Measurements from ENCODE around the gene DCLK1.

DCLK1 gene

DNA sequence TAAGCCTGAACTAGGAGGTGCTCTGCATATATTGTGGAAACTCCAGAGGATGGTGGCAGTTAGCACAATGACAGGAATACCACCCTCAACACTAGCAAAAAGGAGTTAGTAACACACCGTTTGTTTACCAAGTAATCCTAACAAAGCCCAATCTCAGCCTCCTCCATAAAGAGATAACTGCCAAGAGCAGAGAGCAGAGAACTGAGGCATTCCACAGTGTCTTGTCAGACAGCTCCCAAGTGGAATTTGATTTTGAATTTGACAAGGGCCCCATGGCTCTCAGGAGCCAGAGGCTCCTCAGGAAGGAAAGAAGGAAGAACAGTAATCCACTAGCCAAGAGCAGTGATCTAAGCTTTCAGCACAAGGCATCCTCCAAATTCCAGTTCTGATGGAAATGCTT lies 298.6 kb downstream of the DCLK1 start:
- no peaks in the 10 kb centered on the region for H3K36me3 Mint-ChIP-seq
- no peak overlapping the region for H3K4me3 Mint-ChIP-seq
- H3K4me1 Mint-ChIP-seq: no peaks in the 10 kb centered on the region
- peaks cover 1% of the 10 kb centered on the region for H3K27me3 Mint-ChIP-seq
- H3K9me3 Mint-ChIP-seq: peaks cover 5% of the 10 kb centered on the region
- H3K27ac Mint-ChIP-seq: no peak overlapping the region

- Mint-ChIP-seq H3K9me3 (peaks cover 2% of the 10 kb centered on the region), H3K4me1 (no peaks in the 10 kb centered on the region), H3K27me3 (no peaks in the 10 kb centered on the region), H3K4me3 (no peak overlapping the region), H3K27ac (no peak overlapping the region), H3K36me3 (no peaks in the 10 kb centered on the region)
Measured at GRCh38 chr13:35830850-35831450, 300.2 kb downstream of the DCLK1 start.

DNA sequence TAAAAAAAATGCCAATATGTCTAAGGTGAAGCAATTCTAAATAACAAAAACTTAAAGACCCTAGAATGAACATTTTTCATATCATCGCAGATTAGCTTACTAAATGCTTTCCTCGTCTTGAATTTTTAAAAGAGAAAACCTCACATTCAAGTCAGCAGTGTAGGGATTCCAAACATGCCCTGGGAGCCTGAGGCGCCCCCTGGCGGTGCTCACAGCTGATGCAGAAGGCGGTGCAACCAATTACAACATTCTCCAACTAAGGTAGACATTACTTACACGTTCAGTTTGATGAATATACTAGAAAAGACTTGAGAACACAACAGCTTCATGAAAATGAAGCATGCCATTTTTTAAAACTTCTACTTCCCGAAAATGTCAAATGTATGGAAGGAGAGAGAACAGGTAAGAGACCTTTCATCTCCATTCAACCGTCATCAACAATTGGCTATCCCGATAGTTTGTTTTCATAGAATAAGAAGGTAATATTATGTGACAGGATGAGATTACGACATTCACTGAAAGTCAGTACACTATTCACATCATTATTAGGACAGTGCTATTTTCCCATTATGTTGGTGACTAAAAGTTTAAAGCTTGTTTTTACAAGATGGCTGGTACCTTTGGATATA lies 304.4 kb downstream of the DCLK1 start:
- Mint-ChIP-seq H3K27ac (no peak overlapping the region), H3K9me3 (no peaks in the 10 kb centered on the region), H3K36me3 (no peaks in the 10 kb centered on the region), H3K4me3 (no peak overlapping the region), H3K27me3 (no peaks in the 10 kb centered on the region), H3K4me1 (no peaks in the 10 kb centered on the region)

DNA sequence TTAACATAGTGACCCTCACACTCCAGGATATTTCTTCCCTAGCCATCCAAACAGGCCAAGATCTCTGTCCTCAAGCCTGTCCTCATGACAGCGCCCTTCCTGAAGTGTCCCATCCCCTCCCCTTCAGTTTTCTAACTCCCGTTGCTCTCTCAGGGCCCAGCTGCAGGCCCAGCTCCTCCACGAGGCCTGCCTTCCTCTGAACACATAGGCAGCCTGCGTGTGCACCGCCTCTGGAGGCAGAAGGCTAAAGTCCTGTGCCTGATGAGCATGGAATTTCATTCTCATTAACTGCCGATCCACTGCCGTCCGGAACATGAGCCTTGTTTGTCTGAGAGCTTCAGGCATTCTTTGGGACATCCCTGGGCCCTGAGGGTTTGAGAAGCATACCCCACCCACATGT lies 306.4 kb downstream of the DCLK1 start:
- Mint-ChIP-seq H3K27ac (no peak overlapping the region), H3K27me3 (no peaks in the 10 kb centered on the region), H3K4me3 (no peak overlapping the region), H3K9me3 (no peaks in the 10 kb centered on the region), H3K4me1 (no peaks in the 10 kb centered on the region), H3K36me3 (no peaks in the 10 kb centered on the region)

DNA sequence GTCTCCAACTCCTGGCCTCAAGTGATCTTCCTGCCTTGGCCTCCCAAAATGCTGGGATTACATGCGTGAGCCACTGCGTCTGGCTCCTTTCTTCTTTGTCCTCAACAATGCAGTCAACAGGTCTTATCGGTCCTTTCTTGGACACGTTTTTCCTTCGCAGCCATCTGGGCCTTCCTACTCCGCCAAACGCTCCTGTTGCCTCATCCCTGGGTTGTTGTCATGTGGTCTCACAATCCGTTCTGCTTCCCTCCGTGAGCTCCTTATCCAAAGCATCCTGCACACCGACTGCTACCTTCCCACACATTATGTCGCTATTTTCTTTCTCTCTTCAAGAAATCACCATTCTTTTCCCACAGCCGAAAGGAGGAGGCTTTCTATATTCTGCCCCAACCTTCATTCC lies 306.8 kb downstream of the DCLK1 start:
- Mint-ChIP-seq H3K36me3 (no peaks in the 10 kb centered on the region), H3K27ac (no peak overlapping the region), H3K4me3 (no peak overlapping the region)

DNA sequence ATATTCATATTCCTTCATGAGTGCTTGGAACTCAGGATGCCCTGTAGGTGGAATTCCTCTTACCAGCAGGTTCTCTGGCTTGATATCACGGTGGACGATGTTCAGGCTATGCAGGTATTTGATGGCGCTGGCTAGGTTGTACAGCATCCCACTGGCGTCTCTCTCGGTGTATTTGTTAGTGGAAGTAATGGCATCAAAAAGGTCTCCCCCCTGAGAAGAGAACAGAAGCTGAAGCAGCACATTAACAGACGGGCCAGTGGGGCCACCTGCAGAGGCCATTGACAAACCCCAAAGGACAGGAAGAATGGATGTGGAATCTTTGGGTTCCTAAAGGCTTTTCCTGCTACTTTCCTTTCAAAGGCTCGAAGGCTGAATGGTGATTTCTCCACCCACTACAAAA lies 308.5 kb downstream of the DCLK1 start:
- no peak overlapping the region for H3K27ac Mint-ChIP-seq
- H3K4me3 Mint-ChIP-seq: no peak overlapping the region
- H3K9me3 Mint-ChIP-seq: no peaks in the 10 kb centered on the region
- H3K36me3 Mint-ChIP-seq: no peaks in the 10 kb centered on the region
- no peaks in the 10 kb centered on the region for H3K4me1 Mint-ChIP-seq
- no peaks in the 10 kb centered on the region for H3K27me3 Mint-ChIP-seq

More for the DNA sequence above, 306.8 kb downstream of the DCLK1 start:
- no peaks in the 10 kb centered on the region for H3K4me1 Mint-ChIP-seq
- H3K9me3 Mint-ChIP-seq: no peaks in the 10 kb centered on the region
- H3K27me3 Mint-ChIP-seq: no peaks in the 10 kb centered on the region

- Mint-ChIP-seq H3K4me1 (no peaks in the 10 kb centered on the region), H3K9me3 (no peaks in the 10 kb centered on the region)
Measured at GRCh38 chr13:35818633-35819067, 312.5 kb downstream of the DCLK1 start.

DNA sequence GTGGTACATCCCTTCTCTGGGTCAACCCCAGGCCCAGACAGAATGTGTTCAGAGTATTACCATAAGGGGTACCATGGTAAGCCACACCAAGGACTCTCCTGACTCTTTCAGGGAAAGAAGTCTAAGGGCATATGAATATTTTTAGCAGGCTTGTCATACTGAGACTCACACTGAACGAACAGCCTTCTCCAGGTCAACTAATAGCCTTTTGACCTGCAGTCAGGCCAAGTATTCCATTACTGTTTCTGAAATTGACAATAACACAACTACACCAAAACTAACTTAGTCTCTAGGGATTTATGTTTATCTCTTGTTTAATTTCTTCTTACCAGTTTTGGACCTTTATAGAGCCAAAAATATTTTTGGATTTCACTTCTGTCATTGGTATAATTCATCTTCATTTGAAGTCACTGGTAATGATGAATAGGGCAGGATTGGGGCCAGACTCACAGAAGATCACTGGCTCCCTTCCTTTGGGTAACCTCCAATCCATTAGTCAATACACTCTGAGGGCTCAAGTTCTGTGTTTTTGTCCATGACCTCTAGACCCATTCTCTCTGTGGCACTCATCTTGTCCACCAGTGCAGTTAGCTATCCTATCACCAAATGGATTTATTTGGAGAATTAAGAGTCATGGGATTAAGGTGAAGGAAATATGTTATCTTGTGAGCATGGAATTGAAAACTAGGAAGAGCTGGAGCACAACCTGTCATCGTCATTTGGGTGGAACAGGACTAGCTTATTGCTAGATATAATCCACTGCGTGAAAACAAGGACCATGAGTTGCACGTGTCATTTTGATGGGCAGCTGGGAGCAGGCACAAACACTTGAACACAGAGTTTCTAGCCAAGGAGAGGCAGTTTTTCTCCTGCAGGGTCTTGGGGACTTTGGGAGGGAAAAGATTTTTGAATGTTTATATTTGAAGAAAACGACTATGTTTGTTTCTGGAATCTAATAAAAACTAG lies 313.3 kb downstream of the DCLK1 start:
- Mint-ChIP-seq H3K9me3 (no peaks in the 10 kb centered on the region), H3K36me3 (no peaks in the 10 kb centered on the region), H3K4me1 (no peaks in the 10 kb centered on the region), H3K27me3 (no peaks in the 10 kb centered on the region), H3K4me3 (no peak overlapping the region), H3K27ac (no peak overlapping the region)

More at GRCh38 chr13:35818633-35819067, 312.5 kb downstream of the DCLK1 start:
- Mint-ChIP-seq H3K27me3 (no peaks in the 10 kb centered on the region), H3K4me3 (no peak overlapping the region), H3K36me3 (no peaks in the 10 kb centered on the region), H3K27ac (no peak overlapping the region)

- no peaks in the 10 kb centered on the region for H3K9me3 Mint-ChIP-seq
- H3K27ac Mint-ChIP-seq: no peak overlapping the region
- H3K27me3 Mint-ChIP-seq: no peaks in the 10 kb centered on the region
- no peak overlapping the region for H3K4me3 Mint-ChIP-seq
- no peaks in the 10 kb centered on the region for H3K4me1 Mint-ChIP-seq
- H3K36me3 Mint-ChIP-seq: no peaks in the 10 kb centered on the region
Measured at GRCh38 chr13:35814605-35815011, 316.6 kb downstream of the DCLK1 start.

DNA sequence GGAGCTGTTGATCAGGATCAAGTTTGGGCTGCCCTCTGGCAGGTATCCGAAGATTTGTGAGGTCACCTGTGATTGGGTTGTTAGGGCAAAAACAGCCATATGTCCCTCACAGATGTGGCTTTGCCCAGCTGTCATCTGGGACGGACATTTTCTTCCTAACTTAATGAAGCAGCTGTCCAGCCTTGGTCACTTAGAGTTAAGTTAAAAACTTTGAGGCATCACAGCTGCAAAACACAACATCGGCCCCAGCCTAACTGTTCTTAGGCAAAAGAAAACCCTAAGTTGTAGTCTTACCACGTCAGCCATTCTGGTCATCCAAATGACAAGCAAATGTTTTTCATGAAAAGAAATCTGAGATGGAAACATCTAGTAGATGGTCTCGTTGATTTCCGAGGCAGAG lies 318.4 kb downstream of the DCLK1 start:
- Mint-ChIP-seq H3K4me3 (no peak overlapping the region), H3K36me3 (no peaks in the 10 kb centered on the region), H3K27ac (no peak overlapping the region), H3K9me3 (no peaks in the 10 kb centered on the region), H3K4me1 (no peaks in the 10 kb centered on the region), H3K27me3 (no peaks in the 10 kb centered on the region)

DNA sequence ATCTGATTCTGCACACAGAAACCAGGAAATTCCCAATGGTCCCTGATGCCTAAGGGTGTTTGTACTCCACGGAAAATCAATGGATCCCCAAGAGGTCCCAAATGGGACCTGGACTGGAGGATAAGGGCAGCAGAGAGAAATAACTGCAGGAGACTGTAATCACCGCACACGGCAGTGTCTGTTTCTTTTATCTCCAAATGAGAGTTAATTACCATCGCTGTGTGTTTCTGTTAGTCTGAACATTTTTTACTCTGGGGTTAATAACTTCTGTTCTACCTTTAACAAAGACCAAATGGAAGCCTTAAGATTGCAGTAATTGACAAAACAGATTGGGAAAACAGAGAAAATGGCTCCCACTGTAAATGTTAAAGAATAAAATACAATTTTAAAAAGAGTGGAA lies 320.9 kb downstream of the DCLK1 start:
- Mint-ChIP-seq H3K4me1 (no peaks in the 10 kb centered on the region), H3K4me3 (no peak overlapping the region), H3K9me3 (no peaks in the 10 kb centered on the region), H3K27me3 (no peaks in the 10 kb centered on the region), H3K27ac (no peak overlapping the region), H3K36me3 (no peaks in the 10 kb centered on the region)

DNA sequence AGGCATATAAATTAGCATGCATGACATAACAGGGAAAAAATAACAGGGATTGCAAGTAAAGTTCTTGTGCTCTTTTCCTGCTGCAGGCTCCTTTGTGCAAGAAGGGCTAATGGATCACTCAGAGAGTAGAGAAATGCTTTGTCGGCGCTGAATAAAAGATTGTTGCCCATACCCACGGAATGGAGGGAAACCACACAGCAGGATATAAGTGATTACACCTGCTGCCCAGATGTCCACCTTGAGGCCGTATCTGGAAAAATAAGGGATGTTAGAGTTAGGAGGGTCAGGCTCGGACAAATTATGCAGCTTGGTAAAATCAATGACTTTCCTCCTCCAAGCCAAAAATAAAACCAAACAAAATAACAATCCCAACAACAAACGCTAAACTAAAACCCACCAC lies 322.3 kb downstream of the DCLK1 start:
- Mint-ChIP-seq H3K4me3 (no peak overlapping the region), H3K36me3 (no peaks in the 10 kb centered on the region), H3K27me3 (no peaks in the 10 kb centered on the region), H3K27ac (no peak overlapping the region), H3K4me1 (no peaks in the 10 kb centered on the region), H3K9me3 (no peaks in the 10 kb centered on the region)

GRCh38 chr13:35804901-35805300 lies 326.3 kb downstream of the DCLK1 start:
- Mint-ChIP-seq H3K4me3 (no peak overlapping the region), H3K36me3 (no peaks in the 10 kb centered on the region), H3K4me1 (no peaks in the 10 kb centered on the region), H3K27ac (no peak overlapping the region), H3K9me3 (no peaks in the 10 kb centered on the region), H3K27me3 (no peaks in the 10 kb centered on the region)

- Mint-ChIP-seq H3K27ac (no peak overlapping the region), H3K9me3 (no peaks in the 10 kb centered on the region), H3K36me3 (no peaks in the 10 kb centered on the region), H3K4me3 (no peak overlapping the region), H3K27me3 (no peaks in the 10 kb centered on the region), H3K4me1 (no peaks in the 10 kb centered on the region)
Measured at GRCh38 chr13:35797991-35798390, 333.2 kb downstream of the DCLK1 start.

- H3K27me3 Mint-ChIP-seq: no peaks in the 10 kb centered on the region
- no peak overlapping the region for H3K4me3 Mint-ChIP-seq
- no peaks in the 10 kb centered on the region for H3K36me3 Mint-ChIP-seq
- no peaks in the 10 kb centered on the region for H3K9me3 Mint-ChIP-seq
- no peak overlapping the region for H3K27ac Mint-ChIP-seq
- no peaks in the 10 kb centered on the region for H3K4me1 Mint-ChIP-seq
Measured at GRCh38 chr13:35797244-35797643, 333.9 kb downstream of the DCLK1 start.

DNA sequence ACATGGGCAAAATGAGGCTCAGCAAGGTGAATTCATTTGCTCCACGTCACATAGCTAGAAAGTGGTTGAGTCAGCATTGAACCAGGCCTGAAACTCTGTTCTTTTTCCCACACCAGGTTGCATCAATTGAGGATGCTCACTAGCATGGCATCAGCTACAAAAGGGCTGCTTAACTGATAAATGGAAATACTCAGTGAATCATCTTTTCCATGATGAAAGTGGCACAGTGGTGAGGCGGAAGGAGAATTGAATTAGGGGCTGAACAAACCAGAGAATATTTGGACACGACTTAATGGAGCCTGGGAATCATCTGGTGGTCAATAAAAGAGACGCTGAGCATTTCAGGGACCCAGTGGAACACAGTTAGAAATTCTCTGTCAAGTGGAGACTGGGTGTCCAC lies 334.6 kb downstream of the DCLK1 start:
- Mint-ChIP-seq H3K9me3 (no peaks in the 10 kb centered on the region), H3K4me1 (no peaks in the 10 kb centered on the region), H3K4me3 (no peak overlapping the region), H3K27ac (no peak overlapping the region), H3K36me3 (no peaks in the 10 kb centered on the region), H3K27me3 (no peaks in the 10 kb centered on the region)
